Stimulated activated CD4-positive, alpha-beta T cell treated with anti-CD3 and anti-CD28 coated beads, TNF-alpha, amount 100 ng/mL, for 48 hours (primary cell): ENCODE measurements around the gene ZBTB7C.

Experiments used
- DNase-seq, 3 donors: peaks; one replicate each; pipeline ENCODE4 v3.0.0-alpha.2; 2020; ENCODE audit warnings: low read depth in 3 of 3

ZBTB7C gene

GRCh38 chr18:48354746-48355260, 54.4 kb downstream of the ZBTB7C start:
- no peak for DNase-seq

- DNase-seq = no peak
Observed at GRCh38 chr18:48352051-48352755, 57.0 kb downstream of the ZBTB7C start.

DNA sequence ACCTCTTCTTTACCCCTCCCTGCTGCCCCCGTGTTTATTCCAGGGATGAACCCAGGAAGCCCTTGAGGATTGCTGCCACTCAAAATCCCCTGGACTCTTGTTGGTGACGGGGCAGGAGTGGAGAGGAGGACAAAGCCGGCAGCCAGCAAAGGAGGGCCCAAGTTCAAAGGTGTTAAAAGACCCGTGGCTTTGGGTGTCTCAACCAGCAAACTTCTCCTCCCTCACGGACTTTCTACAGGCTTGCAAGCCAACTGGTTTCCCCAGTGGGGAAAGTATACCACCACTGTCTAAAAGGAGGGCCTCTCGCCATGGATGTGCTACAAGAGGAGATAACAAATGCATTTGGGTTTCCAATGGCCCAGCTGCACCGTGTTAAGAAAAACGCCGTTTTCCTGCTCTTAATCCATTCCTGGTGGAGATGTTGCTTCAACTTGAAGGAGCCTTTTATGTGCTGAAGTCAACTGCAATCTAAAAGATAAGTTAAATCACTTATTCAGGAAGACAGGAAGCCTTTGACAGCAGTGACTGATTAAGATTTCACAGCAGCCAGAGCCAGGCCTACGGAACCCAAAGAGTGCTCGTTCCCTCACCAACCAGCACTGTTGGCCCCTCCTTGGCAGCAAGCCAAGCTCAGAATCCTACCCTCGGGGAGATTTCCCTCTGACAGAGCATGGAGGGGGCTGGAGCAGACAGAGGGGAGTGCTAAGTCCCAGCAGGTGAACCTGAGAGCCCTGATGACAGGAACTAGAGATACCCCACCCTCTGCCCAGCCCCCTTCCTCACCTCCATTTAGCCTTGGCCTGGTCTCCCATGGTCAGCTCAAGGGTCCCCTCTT, 57.8 kb downstream of the ZBTB7C start:
- DNase-seq = no peak

DNA sequence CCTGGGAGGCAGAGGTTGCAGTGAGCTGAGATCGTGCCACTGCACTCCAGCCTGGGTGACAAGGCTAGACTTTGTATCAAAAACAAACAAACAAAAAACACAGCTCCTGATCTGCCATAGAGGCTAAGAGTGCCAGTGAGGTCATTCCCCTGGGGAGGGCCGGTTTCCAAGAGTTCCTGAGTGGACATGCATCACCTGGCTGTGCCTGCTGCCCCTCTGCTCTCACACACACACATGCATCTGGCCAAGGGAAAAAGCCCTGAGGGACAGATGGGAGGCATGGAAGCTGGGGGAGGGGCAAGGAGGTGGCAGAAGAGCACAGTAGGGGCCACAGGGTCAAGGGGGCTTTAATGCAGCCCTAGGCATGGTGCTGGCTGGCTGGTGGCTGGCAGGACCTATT, 60.4 kb downstream of the ZBTB7C start:
- DNase-seq = no peak

- DNase-seq = no peak
Observed at GRCh38 chr18:48347756-48348326, 61.3 kb downstream of the ZBTB7C start.

DNA sequence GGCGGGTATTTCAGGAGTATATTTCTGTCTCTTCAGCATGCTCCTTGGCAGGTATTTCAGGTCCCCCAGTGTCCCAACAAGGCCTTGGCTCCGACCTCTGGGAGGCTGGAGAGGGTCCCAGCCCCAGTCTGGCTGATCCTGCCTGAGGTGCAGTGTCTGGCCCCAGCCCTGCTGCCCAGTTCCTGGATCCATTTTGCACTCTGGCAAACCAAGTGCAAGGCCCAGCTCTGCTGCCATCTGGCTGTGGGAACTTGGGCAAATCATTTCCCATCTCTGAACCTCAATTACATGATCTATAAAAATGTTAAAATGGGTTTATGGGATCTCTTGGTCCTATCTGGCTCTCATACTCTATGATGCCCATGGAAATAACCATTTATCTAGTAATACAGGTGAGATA, 63.6 kb downstream of the ZBTB7C start:
- no peak for DNase-seq

GRCh38 chr18:48342581-48342980, 66.6 kb downstream of the ZBTB7C start:
- no peak for DNase-seq

- no peak for DNase-seq
Observed at GRCh38 chr18:48342125-48342524, 67.1 kb downstream of the ZBTB7C start.

- DNase-seq = no peak
Observed at GRCh38 chr18:48340560-48340959, 68.6 kb downstream of the ZBTB7C start.

GRCh38 chr18:48339692-48340091, 69.5 kb downstream of the ZBTB7C start:
- DNase-seq = no peak

GRCh38 chr18:48338915-48339314, 70.3 kb downstream of the ZBTB7C start:
- no peak for DNase-seq

DNA sequence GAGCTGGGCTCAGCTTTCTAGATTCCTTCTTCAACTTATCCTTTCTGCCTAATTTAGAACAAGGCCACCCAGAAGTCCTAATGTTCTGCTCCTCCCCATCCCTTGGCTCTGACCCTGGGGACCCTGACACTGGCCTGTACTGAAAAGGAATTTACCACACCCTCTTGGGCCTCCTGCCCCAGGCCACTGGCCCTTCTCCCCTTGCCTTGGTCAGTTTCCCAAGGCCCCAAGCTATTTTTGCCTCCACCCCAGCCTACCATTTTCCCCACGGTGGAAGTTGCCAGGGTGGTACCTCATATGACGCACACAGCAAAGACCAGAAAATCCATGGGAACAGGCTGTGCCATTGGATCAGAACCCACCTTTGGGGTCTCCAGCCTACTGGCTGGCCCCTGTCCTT, 72.1 kb downstream of the ZBTB7C start:
- no peak for DNase-seq

GRCh38 chr18:48336332-48336731, 72.9 kb downstream of the ZBTB7C start:
- no peak for DNase-seq

GRCh38 chr18:48335829-48336228, 73.4 kb downstream of the ZBTB7C start:
- DNase-seq = no peak

GRCh38 chr18:48334845-48335244, 74.3 kb downstream of the ZBTB7C start:
- no peak for DNase-seq

- no peak for DNase-seq
Observed at GRCh38 chr18:48333563-48333962, 75.6 kb downstream of the ZBTB7C start.

- no peak for DNase-seq
Observed at GRCh38 chr18:48330016-48330991, 78.9 kb downstream of the ZBTB7C start.

DNA sequence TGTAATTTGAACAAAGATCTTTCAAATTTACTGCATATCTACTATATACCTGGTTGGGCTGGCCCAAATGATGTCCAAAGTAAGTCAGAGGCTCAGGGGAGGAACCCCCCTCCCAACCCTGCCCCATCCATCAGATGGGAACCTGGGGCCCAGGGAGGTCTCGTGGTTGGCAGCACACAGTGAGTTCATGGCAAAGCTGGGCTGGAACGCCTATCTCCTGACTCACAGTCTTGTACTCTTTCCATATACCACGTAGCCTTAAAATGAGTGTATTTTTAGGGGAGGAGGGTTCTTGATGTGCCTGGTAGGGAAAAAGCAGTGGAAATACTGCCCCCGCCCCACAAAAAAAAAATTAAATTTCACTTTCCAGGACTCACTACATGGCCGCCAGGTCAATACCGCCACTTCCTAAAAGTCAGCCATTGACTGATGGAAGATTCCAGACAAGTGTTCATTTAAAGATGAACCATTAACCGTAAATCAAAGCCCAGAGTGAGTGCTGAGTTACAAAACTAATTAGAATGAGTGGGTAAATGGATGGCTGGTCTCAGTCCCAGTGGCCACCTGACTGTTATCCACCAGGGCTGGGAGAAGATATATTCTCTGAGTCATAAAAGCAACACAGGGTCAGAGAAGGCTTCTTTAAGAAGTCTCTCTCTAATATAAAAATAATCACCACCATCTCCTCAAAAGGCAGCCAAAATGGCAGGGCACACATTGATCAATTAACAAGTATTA, 80.5 kb downstream of the ZBTB7C start:
- no peak for DNase-seq

GRCh38 chr18:48326901-48327675, 82.1 kb downstream of the ZBTB7C start:
- no peak for DNase-seq

DNA sequence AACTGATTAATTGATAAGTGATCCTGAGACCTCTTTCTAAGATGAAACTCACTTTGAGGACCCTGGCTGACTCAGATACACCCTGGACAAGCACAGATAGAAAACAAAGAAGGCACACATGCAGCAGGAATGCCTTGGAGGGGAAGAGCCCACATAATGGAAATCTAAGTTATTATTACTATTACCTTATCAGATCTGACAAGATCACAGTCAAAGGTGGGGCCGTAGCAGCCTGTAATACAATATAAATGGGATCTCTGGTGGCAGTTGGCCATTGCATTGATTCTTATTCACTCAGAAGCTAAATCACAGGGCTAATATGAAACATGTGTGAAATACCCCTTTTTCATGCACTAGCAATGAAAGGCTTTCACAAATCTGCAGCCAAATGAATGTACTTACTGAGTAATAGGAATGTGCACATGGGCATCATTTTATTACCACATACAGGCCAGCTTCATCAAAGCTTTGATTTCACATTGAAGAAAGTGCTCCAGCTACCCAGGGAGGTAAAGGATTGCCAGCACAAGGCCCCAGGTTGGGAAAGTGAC, 84.0 kb downstream of the ZBTB7C start:
- no peak for DNase-seq
